ENCODE results near the gene PPM1D. TPM values are rescaled to one million over a fixed set of nuclear protein-coding genes. Genes with fewer than 3 reads are reported as not detected.

Gene PPM1D
- total and polyA plus RNA-seq, 2 donors (not counting 1 experiment from before 2014, with no cell fraction given), result 6.5 to 27.2 TPM

DNA sequence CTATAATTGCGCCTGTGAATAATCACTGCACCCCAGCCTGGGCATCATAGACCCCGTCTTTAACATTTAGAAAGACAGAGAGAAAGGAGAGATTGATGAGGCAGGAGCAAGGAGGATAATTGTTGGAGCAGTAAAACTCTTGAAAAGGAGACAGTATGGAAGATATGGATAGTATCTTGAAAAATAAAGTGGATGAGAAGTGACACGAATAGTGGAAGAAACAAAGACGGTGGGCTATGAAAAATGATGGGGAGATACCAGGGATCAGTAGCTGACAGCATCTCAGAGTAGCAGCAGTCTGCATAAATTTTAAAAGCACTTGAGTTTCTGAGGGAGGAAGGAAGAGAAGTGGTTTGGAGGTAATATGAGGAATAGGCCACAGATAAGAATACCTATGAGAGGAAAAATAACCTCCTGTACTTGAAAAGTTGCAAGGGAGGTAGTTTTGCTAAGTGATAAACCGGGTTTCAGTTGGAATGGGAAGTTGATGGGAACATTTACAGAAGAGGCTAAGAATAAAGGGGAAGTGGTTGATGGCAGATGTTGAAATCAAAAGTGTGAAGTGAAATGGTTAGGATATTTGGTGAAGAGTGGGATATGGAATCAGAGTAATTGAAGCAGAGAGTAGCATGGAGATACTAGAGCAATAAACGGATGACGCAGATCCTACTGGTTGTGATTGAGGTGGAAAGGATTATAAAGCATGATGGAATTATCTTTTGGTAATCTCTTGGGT, 1.8 kb upstream of the PPM1D start:
- Histone ChIP-seq H3K4me3 (ENCODE audit: control extremely low read depth in 1 of 5, extremely low read depth in 1 of 5, insufficient read depth in 1 of 5, low read depth in 2 of 5, low read length in 4 of 5) (no peak overlapping the region), H3K27ac (ENCODE audit: low read length in 2 of 2) (no peak overlapping the region), H4K20me1 (ENCODE audit: control insufficient read depth, insufficient read depth, low read length, poor library complexity, severe bottlenecking) (peaks cover 28% of the 10 kb centered on the region), H2AFZ (ENCODE audit: insufficient read depth, low read depth, low read length, poor library complexity, severe bottlenecking) (peak overlapping the region; percentile 100), H3K79me2 (ENCODE audit: control insufficient read depth, insufficient read depth, low read length) (peaks cover 34% of the 10 kb centered on the region), H3K4me2 (replicated peaks; ENCODE audit: low read depth, low read length, poor library complexity, severe bottlenecking) (peak overlapping the region; percentile 90), H3K27me3 (replicated peaks in 1 of 4; ENCODE audit: control extremely low read depth in 1 of 4, control insufficient read depth in 3 of 4, insufficient read depth in 4 of 4, low read length in 3 of 4) (no peaks in the 10 kb centered on the region), H3K4me1 (ENCODE audit: control insufficient read depth in 2 of 2, insufficient read depth in 2 of 2, low read length in 2 of 2) (peaks cover 24 to 28% of the 10 kb centered on the region in 2 donors), H3K9ac (ENCODE audit: low read length) (no peak overlapping the region), H3K9me3 (ENCODE audit: control extremely low read depth in 1 of 3, control insufficient read depth in 2 of 3, insufficient read depth in 1 of 3, low read length in 2 of 3) (no peaks in the 10 kb centered on the region), H3K36me3 (replicated peaks in 1 of 2; ENCODE audit: control extremely low read depth in 1 of 2, control insufficient read depth in 1 of 2, extremely low read depth in 1 of 2, insufficient read depth in 2 of 2, low read length in 1 of 2) (no peaks in the 10 kb centered on the region)
- Mint-ChIP-seq H3K27ac (peak overlapping the region; percentile 10), H3K27me3 (no peaks in the 10 kb centered on the region), H3K4me1 (peaks cover 31% of the 10 kb centered on the region), H3K9me3 (ENCODE audit: insufficient read depth) (no peaks in the 10 kb centered on the region), H3K4me3 (peak overlapping the region; percentile 52)
- TF ChIP-seq EZH2 (IDR thresholded peaks at IDR 0.05; ENCODE audit: borderline replicate concordance, insufficient read depth, low read depth, low read length, poor library complexity, severe bottlenecking), result no peak
- TF ChIP-seq, protein P1, sequence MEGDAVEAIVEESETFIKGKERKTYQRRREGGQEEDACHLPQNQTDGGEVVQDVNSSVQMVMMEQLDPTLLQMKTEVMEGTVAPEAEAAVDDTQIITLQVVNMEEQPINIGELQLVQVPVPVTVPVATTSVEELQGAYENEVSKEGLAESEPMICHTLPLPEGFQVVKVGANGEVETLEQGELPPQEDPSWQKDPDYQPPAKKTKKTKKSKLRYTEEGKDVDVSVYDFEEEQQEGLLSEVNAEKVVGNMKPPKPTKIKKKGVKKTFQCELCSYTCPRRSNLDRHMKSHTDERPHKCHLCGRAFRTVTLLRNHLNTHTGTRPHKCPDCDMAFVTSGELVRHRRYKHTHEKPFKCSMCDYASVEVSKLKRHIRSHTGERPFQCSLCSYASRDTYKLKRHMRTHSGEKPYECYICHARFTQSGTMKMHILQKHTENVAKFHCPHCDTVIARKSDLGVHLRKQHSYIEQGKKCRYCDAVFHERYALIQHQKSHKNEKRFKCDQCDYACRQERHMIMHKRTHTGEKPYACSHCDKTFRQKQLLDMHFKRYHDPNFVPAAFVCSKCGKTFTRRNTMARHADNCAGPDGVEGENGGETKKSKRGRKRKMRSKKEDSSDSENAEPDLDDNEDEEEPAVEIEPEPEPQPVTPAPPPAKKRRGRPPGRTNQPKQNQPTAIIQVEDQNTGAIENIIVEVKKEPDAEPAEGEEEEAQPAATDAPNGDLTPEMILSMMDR (IDR thresholded peaks at IDR 0.05), result no peak
- WGBS (ENCODE audit: insufficient coverage), result 74% methylated on average over 7 of the region's 7 CpGs
- intact Hi-C loops (cut with micrococcal nuclease), result no loop called here
- peak; percentile 30 for DNase-seq
- ChIA-PET CTCF (interaction anchor here (2.0 kb wide), 1 partner anchor 40 kb away, joined by 7 read pairs; no protein-coding TSS in a partner anchor), POLR2A (no interaction called here)
- ATAC-seq (ENCODE audit: low read depth), result no peak

DNA sequence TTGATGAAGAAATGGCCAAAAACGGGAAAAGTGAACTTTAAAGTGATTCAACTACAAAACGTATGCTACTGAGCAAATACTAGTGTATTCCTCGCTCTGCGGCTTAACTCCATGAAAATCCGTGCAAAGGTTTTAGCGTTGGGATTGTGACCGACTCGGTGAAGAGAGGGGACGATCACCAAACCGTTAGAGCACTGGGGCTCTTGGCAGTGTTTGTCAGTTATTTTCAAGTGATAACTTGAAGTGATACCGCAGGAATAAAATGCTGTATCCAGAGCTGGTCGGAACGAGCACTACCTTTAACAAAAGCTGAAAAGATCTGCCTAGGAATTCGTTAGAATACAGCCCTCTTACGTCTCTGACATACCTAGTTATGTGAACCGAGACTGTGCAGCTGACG, 773 bp upstream of the PPM1D start:
- CTCF ChIA-PET, result interaction anchor here (1.8 to 2.0 kb wide), 2 partner anchors 30 to 39 kb away, joined by 7 to 9 read pairs; no protein-coding TSS in a partner anchor

More for the DNA sequence above, 773 bp upstream of the PPM1D start:
- H3K27ac Mint-ChIP-seq, result peak overlapping the region; percentile 92
- Histone ChIP-seq H3K9me3 (ENCODE audit: control extremely low read depth in 1 of 3, control insufficient read depth in 2 of 3, insufficient read depth in 1 of 3, low read length in 2 of 3) (no peaks in the 10 kb centered on the region), H3K36me3 (replicated peaks in 1 of 2; ENCODE audit: control extremely low read depth in 1 of 2, control insufficient read depth in 1 of 2, extremely low read depth in 1 of 2, insufficient read depth in 2 of 2, low read length in 1 of 2) (no peaks in the 10 kb centered on the region), H3K9ac (ENCODE audit: low read length) (peak overlapping the region; percentile 98), H4K20me1 (ENCODE audit: control insufficient read depth, insufficient read depth, low read length, poor library complexity, severe bottlenecking) (peaks cover 35% of the 10 kb centered on the region), H3K4me2 (replicated peaks; ENCODE audit: low read depth, low read length, poor library complexity, severe bottlenecking) (peak overlapping the region; percentile 90), H3K27ac (ENCODE audit: low read length in 2 of 2) (peak overlapping the region; percentile 85 to 94), H3K4me3 (ENCODE audit: control extremely low read depth in 1 of 5, extremely low read depth in 1 of 5, insufficient read depth in 1 of 5, low read depth in 2 of 5, low read length in 4 of 5) (peak overlapping the region; percentile 35 to 98 (median 92)), H3K27me3 (replicated peaks in 1 of 4; ENCODE audit: control extremely low read depth in 1 of 4, control insufficient read depth in 3 of 4, insufficient read depth in 4 of 4, low read length in 3 of 4) (no peaks in the 10 kb centered on the region), H3K4me1 (ENCODE audit: control insufficient read depth in 2 of 2, insufficient read depth in 2 of 2, low read length in 2 of 2) (peaks cover 24 to 28% of the 10 kb centered on the region in 2 donors), H2AFZ (ENCODE audit: insufficient read depth, low read depth, low read length, poor library complexity, severe bottlenecking) (peak overlapping the region; percentile 100), H3K79me2 (ENCODE audit: control insufficient read depth, insufficient read depth, low read length) (peaks cover 45% of the 10 kb centered on the region)
- DNase-seq, result no peak
- peak; percentile 4 for ATAC-seq (ENCODE audit: low read depth)
- TF ChIP-seq, protein P1 (IDR thresholded peaks at IDR 0.05), result no peak
- no peak for TF ChIP-seq EZH2 (IDR thresholded peaks at IDR 0.05; ENCODE audit: borderline replicate concordance, insufficient read depth, low read depth, low read length, poor library complexity, severe bottlenecking)
- H3K4me3 Mint-ChIP-seq, result peak overlapping the region; percentile 91
- H3K4me1 Mint-ChIP-seq, result peaks cover 41% of the 10 kb centered on the region
- 2% methylated on average over 15 of the region's 17 CpGs for whole genome bisulfite sequencing (ENCODE audit: insufficient coverage)
- intact Hi-C loops (cut with micrococcal nuclease), result no loop called here
- POLR2A ChIA-PET, result interaction anchor here (0.5 to 0.8 kb wide), 2 partner anchors 73 to 1821 kb away, joined by 3 to 14 read pairs; no protein-coding TSS in a partner anchor
- H3K27me3 Mint-ChIP-seq, result no peaks in the 10 kb centered on the region
- H3K9me3 Mint-ChIP-seq (ENCODE audit: insufficient read depth), result no peaks in the 10 kb centered on the region
